SKM-1 (cell line): Measurements from ENCODE around the gene RCC2.

Experiments
- DNase-seq: peaks from one replicate; lab custom pipeline; 2025; ENCODE audit not compliant: unreplicated experiment; lab: John Stamatoyannopoulos, UW

RCC2 gene

GRCh38 chr1:17381161-17381560 lies 58.3 kb downstream of the RCC2 start:
- no peak for DNase-seq

DNA sequence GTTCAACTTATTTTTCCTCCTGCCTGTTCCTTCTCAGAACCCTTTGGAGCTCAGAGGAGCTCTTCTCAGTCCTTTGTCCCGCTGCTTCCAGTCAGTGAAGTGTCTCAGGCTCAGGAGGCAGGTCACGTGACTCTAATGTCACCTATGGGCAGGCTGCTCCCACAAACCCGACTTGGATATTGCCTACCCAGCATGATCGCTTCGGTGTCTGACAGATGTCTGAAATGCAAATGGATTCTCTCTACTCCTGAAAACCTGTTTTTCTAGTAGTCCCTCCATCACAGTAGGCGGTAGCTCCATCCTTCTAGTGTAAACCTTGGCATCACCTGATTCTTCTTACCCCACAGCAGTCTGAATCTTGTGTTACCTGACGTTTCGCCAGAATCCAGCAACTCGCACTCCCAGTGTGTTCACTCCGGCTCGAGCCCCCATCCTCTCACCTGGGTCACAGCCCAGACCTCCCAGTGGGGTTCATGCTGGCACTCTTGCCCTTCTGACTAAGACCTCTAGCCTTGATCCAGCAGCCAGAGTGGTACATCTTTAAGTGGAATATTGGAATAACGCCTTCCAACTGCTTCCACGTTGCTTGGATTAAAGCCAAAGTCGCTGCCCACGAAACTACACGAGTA lies 62.0 kb downstream of the RCC2 start:
- DNase-seq, result no peak

DNA sequence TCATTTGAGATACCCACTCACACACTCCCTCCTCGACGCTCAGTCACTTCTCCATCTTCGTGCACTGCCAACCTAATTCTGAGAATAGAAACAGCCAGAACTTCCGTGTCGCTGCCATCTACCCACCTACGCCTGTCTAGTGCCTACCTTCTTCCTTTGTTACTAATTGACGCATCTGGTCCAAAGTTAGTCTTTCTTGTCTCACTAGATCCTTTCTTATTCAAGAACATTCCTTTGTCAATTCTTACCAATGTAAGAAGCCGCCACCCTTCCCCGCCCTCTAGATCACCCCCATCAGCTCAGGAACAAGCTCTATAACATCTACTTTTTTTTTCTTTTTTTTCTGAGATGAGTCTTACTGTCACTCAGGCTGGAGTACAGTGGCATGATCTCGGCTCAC lies 63.8 kb downstream of the RCC2 start:
- no peak for DNase-seq

GRCh38 chr1:17372955-17373354 lies 66.5 kb downstream of the RCC2 start:
- DNase-seq, result no peak

GRCh38 chr1:17371896-17372295 lies 67.6 kb downstream of the RCC2 start, which contains the start of gene PADI6:
Gene PADI6, plus strand, starts transcription at chr1:17372196. Its CDS starts 50 bp downstream, at chr1:17372246.
- no peak for DNase-seq

DNA sequence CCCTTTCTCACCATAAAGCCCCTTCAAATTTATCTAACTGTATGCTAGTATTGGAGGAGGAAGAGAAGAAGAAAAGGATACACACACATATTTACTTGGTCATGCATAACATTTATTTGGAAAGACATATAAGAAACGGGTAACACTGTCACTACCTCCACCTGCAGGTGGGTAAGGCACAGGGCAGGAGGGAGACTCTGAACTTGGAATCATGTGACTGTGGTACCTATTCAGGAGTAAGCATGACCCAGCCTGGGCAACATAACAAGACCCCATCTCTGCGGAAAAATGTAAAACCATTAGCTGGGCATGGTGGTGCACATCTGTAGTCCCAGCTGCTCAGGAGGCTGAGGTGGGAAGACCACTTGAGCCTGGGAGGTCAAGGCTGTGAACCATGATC lies 68.9 kb downstream of the RCC2 start:
- DNase-seq, result peak; percentile 18

DNA sequence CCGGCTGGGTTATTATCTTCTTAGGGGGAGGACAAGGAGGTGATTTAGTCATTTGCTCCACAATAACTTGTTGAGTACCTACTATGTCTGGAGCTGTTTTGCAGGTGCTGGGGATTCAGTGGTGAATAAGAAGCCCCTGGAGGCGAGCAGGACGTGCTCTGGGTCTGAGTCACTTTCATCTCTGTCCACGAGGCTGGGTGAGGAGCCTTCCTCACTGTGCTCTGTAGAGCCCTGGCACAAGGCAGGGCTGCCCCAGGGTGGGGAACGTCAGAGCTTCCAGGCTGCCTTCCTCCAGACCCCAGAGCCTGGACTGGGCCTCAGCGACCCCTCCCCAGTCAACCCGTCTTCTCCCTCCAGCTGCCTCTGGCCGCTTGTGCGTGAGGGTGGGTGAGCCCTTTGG lies 70.0 kb downstream of the RCC2 start:
- no peak for DNase-seq

GRCh38 chr1:17365293-17365692 lies 74.2 kb downstream of the RCC2 start:
- peak; percentile 79 for DNase-seq

DNA sequence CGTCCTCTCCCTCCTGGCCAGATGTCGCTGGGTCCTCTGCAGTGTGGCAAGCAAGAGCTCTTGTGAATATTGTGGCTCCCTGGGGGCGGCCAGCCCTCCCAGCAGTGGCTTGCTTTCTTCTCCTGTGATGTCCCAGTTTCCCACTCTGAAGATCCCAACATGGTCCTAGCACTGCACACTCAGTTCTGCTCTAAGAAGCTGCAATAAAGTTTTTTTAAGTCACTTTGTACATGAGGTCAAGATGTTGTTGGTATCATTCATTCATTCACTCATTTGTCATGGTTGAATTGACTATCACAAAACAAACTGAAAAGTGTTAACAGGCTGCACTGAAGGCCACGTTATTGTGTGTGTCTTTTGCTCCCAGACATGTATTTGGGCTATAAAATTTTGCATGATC lies 75.7 kb downstream of the RCC2 start:
- DNase-seq, result no peak

- no peak for DNase-seq
These were observed 76.1 kb downstream of the RCC2 start for GRCh38 chr1:17363351-17363750.

DNA sequence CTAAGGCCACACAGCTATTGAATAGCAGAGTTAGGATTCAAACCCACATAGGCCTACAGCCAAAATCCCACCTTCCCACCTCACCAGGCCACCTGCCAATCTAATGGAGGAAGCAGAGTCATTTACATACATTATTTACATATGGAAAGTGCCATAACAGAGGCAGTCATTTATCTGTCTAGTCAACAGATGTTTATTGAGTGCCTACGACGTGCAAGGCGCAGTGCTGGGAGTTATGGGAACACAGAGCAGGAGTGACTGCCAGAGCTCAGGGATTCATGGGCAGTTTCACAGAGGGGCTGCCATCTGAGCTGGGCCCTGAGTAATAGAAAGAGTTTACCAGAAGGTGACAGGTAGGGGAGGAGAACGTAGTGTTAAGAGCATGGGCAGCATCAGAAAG lies 77.8 kb downstream of the RCC2 start:
- no peak for DNase-seq

- no peak for DNase-seq
These were observed 79.1 kb downstream of the RCC2 start for GRCh38 chr1:17360272-17360956.

DNA sequence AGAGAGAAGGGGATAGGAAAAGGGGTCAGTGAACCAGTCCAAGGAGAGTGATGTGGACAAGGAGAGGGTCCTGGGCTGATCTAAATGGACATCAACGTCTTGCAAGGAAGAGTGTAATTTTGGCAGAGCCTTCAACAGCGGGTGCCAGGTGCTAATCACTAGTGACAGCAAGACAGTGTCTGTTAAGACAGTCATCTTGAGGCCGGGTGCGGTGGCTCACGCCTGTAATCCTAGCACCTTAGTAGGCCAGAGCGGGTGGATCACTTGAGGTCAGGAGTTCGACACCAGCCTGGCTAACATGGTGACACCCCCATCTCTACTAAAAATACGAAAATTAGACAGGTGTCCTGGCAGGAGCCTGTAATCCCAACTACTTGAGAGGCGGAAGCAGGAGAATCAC lies 79.7 kb downstream of the RCC2 start:
- DNase-seq, result no peak

GRCh38 chr1:17359031-17359430 lies 80.4 kb downstream of the RCC2 start:
- no peak for DNase-seq

- no peak for DNase-seq
These were observed 80.9 kb downstream of the RCC2 start for GRCh38 chr1:17358557-17358956.
